ENCODE measurements around the gene KAT2B.

DNA sequence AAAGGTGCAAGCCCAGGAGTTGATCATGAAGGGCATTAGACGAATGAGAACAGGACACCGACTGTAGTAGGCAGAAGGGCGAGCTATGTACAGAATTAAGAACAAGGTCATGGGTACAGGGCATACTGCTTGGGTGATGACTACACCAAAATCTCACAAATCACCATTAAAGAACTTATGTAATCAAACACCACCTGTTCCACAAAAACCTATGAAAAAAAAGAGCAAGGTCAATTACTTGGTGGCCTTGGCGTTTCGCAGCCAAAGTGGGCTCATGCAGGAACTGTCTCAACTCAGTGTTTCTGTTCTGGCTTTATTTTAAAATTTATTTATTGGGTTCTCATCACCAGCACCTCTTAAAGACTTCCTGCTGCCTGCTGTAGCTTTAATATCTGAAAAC, 2.1 kb downstream of the KAT2B start:
- TF ChIP-seq, protein P1, sequence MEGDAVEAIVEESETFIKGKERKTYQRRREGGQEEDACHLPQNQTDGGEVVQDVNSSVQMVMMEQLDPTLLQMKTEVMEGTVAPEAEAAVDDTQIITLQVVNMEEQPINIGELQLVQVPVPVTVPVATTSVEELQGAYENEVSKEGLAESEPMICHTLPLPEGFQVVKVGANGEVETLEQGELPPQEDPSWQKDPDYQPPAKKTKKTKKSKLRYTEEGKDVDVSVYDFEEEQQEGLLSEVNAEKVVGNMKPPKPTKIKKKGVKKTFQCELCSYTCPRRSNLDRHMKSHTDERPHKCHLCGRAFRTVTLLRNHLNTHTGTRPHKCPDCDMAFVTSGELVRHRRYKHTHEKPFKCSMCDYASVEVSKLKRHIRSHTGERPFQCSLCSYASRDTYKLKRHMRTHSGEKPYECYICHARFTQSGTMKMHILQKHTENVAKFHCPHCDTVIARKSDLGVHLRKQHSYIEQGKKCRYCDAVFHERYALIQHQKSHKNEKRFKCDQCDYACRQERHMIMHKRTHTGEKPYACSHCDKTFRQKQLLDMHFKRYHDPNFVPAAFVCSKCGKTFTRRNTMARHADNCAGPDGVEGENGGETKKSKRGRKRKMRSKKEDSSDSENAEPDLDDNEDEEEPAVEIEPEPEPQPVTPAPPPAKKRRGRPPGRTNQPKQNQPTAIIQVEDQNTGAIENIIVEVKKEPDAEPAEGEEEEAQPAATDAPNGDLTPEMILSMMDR (IDR thresholded peaks at IDR 0.05), result no peak
- no peak for TF ChIP-seq POLR2A (IDR thresholded peaks at IDR 0.05)
